Measurements from ENCODE around the gene NUMB. TPM values are rescaled to one million over a fixed set of nuclear protein-coding genes. Genes with fewer than 3 reads are reported as not detected.

Gene NUMB
- total RNA-seq, 2 donors from 2014 or later = 79.9 to 85.2 TPM

- no peaks in the 10 kb centered on the region for H3K4me1 Mint-ChIP-seq
- 94 to 97% methylated on average over 6 of the region's 6 CpGs for WGBS, 2 experiments (ENCODE audit: insufficient coverage in 1 of 2, insufficient read length in 1 of 2)
- H3K36me3 Mint-ChIP-seq (ENCODE audit: low read depth) = peaks cover 32% of the 10 kb centered on the region
- TF ChIP-seq, protein P1, sequence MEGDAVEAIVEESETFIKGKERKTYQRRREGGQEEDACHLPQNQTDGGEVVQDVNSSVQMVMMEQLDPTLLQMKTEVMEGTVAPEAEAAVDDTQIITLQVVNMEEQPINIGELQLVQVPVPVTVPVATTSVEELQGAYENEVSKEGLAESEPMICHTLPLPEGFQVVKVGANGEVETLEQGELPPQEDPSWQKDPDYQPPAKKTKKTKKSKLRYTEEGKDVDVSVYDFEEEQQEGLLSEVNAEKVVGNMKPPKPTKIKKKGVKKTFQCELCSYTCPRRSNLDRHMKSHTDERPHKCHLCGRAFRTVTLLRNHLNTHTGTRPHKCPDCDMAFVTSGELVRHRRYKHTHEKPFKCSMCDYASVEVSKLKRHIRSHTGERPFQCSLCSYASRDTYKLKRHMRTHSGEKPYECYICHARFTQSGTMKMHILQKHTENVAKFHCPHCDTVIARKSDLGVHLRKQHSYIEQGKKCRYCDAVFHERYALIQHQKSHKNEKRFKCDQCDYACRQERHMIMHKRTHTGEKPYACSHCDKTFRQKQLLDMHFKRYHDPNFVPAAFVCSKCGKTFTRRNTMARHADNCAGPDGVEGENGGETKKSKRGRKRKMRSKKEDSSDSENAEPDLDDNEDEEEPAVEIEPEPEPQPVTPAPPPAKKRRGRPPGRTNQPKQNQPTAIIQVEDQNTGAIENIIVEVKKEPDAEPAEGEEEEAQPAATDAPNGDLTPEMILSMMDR (conservative IDR thresholded peaks at IDR 0.05) = no peak
- no peaks in the 10 kb centered on the region for H3K9me3 Mint-ChIP-seq
- H3K4me1 ChIP-seq (ENCODE audit: control insufficient read depth, insufficient read depth, low read length) = no peaks in the 10 kb centered on the region
- H3K4me3 ChIP-seq (ENCODE audit: low read length) = no peak overlapping the region
- H3K9me3 ChIP-seq (ENCODE audit: control insufficient read depth, low read length) = no peaks in the 10 kb centered on the region
- peaks cover 7% of the 10 kb centered on the region for H3K36me3 ChIP-seq (ENCODE audit: control insufficient read depth, insufficient read depth, low read length)
- H3K27me3 Mint-ChIP-seq (ENCODE audit: insufficient read depth) = no peaks in the 10 kb centered on the region
- H3K27me3 ChIP-seq (ENCODE audit: control insufficient read depth, insufficient read depth, low read length, poor library complexity, severe bottlenecking) = no peaks in the 10 kb centered on the region
- no peak overlapping the region for H3K4me3 Mint-ChIP-seq
- no peak for DNase-seq
- H3K27ac ChIP-seq (ENCODE audit: low read depth, low read length) = no peak overlapping the region
- no peak overlapping the region for H3K27ac Mint-ChIP-seq
- H3K9ac ChIP-seq (ENCODE audit: extremely low read depth, low read length, poor library complexity, severe bottlenecking) = no peak overlapping the region
These were observed 42.0 kb upstream of the NUMB start for GRCh38 chr14:73500360-73500759.

- Mint-ChIP-seq H3K9me3 (no peaks in the 10 kb centered on the region), H3K36me3 (ENCODE audit: low read depth) (peaks cover 26% of the 10 kb centered on the region), H3K4me1 (peaks cover 18% of the 10 kb centered on the region), H3K27me3 (ENCODE audit: insufficient read depth) (peaks cover 6% of the 10 kb centered on the region), H3K4me3 (no peak overlapping the region), H3K27ac (no peak overlapping the region)
- 80% methylated on average over 1 of the region's 2 CpGs; no CpG with 5 or more reads in 1 of the 2 experiments for WGBS, 2 experiments (ENCODE audit: insufficient coverage in 1 of 2, insufficient read length in 1 of 2)
- no peak for DNase-seq
- H3K27ac ChIP-seq (ENCODE audit: low read depth, low read length) = no peak overlapping the region
- no peaks in the 10 kb centered on the region for H3K9me3 ChIP-seq (ENCODE audit: control insufficient read depth, low read length)
- TF ChIP-seq, protein P1 (conservative IDR thresholded peaks at IDR 0.05) = no peak
- no peaks in the 10 kb centered on the region for H3K27me3 ChIP-seq (ENCODE audit: control insufficient read depth, insufficient read depth, low read length, poor library complexity, severe bottlenecking)
- H3K9ac ChIP-seq (ENCODE audit: extremely low read depth, low read length, poor library complexity, severe bottlenecking) = no peak overlapping the region
- H3K4me3 ChIP-seq (ENCODE audit: low read length) = no peak overlapping the region
- peaks cover 10% of the 10 kb centered on the region for H3K36me3 ChIP-seq (ENCODE audit: control insufficient read depth, insufficient read depth, low read length)
- peaks cover 5% of the 10 kb centered on the region for H3K4me1 ChIP-seq (ENCODE audit: control insufficient read depth, insufficient read depth, low read length)
These were observed 36.2 kb upstream of the NUMB start for GRCh38 chr14:73494593-73494992.

GRCh38 chr14:73492670-73493069 lies 34.3 kb upstream of the NUMB start:
- 73 to 90% methylated on average over 3 to 5 of the region's 5 CpGs for WGBS, 2 experiments (ENCODE audit: insufficient coverage in 1 of 2, insufficient read length in 1 of 2)
- peak overlapping the region; percentile 78 for H3K4me3 ChIP-seq (ENCODE audit: low read length)
- TF ChIP-seq, protein P1 (conservative IDR thresholded peaks at IDR 0.05) = no peak

More at GRCh38 chr14:73492670-73493069, 34.3 kb upstream of the NUMB start:
- no peak for DNase-seq
- no peak overlapping the region for H3K27ac Mint-ChIP-seq
- Histone ChIP-seq H3K27me3 (ENCODE audit: control insufficient read depth, insufficient read depth, low read length, poor library complexity, severe bottlenecking) (no peaks in the 10 kb centered on the region), H3K27ac (ENCODE audit: low read depth, low read length) (no peak overlapping the region), H3K4me1 (ENCODE audit: control insufficient read depth, insufficient read depth, low read length) (peaks cover 5% of the 10 kb centered on the region), H3K36me3 (ENCODE audit: control insufficient read depth, insufficient read depth, low read length) (peaks cover 10% of the 10 kb centered on the region), H3K9me3 (ENCODE audit: control insufficient read depth, low read length) (no peaks in the 10 kb centered on the region), H3K9ac (ENCODE audit: extremely low read depth, low read length, poor library complexity, severe bottlenecking) (no peak overlapping the region)
- H3K27me3 Mint-ChIP-seq (ENCODE audit: insufficient read depth) = peaks cover 6% of the 10 kb centered on the region
- peaks cover 22% of the 10 kb centered on the region for H3K36me3 Mint-ChIP-seq (ENCODE audit: low read depth)
- H3K4me1 Mint-ChIP-seq = peaks cover 22% of the 10 kb centered on the region
- H3K4me3 Mint-ChIP-seq = peak overlapping the region; percentile 72
- no peaks in the 10 kb centered on the region for H3K9me3 Mint-ChIP-seq
